ENCODE results near the gene AADACL4. TPM values are rescaled to one million over a fixed set of nuclear protein-coding genes. Genes with fewer than 3 reads are reported as not detected.

AADACL4 gene
- total and polyA plus RNA-seq, 9 of the 15 experiments (the other 6 are each of a cell fraction or from before 2014, with no cell fraction given): not detected

DNA sequence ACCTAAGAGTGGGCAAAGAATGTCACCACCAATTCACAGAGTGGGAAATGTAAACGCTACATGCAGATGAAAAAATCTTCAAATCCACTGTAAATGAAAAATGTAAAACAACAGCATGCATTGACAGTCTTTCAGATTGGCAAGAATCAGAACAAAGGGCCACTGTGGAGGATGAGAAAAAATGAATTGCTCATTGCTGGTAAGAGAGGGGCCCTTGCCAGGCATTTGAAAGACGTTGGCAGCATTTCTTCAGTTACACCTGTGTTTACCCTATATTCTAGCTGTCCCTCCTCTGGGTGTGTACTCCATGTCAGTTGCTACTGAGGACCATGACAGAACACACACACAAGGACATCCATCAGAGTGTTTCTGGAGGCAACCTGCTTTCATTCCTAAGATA lies 46.3 kb downstream of the AADACL4 start:
- CTCF ChIA-PET (ENCODE audit: low intra/inter-chr PET ratio): no interaction called here
- Histone ChIP-seq H4K20me1 (replicated peaks; ENCODE audit: control insufficient read depth, insufficient read depth, low read length) (no peaks in the 10 kb centered on the region), H3K9me1 (ENCODE audit: control insufficient read depth, insufficient read depth, low read length) (no peaks in the 10 kb centered on the region), H3K9ac (ENCODE audit: insufficient read depth in 1 of 2, low read depth in 2 of 2, low read length in 2 of 2) (no peak overlapping the region), H2AFZ (ENCODE audit: low read depth, low read length) (no peak overlapping the region), H3K4me1 (replicated peaks in 1 of 2; ENCODE audit: control insufficient read depth in 2 of 2, insufficient read depth in 2 of 2, low read length in 2 of 2) (no peaks in the 10 kb centered on the region), H3K4me3 (no peak overlapping the region), H3K27ac (ENCODE audit: extremely low read depth, low read depth, low read length) (no peak overlapping the region), H3K9me3 (replicated peaks; ENCODE audit: control insufficient read depth, insufficient read depth, low read depth, low read length) (no peaks in the 10 kb centered on the region), H3K27me3 (ENCODE audit: control insufficient read depth in 2 of 2, insufficient read depth in 2 of 2, low read length in 2 of 2) (peaks cover 40 to 42% of the 10 kb centered on the region in 2 experiments), H3K36me3 (ENCODE audit: control insufficient read depth, insufficient read depth, low read length) (no peaks in the 10 kb centered on the region), H3K4me2 (ENCODE audit: insufficient read depth, low read length) (no peak overlapping the region), H3K79me2 (ENCODE audit: control insufficient read depth, insufficient read depth, low read length) (no peaks in the 10 kb centered on the region)
- ATAC-seq (no peak), DNase-seq (ENCODE audit: extremely low read depth in 1 of 4, low spot score in 3 of 4) (no peak), FAIRE-seq (no peak)
- WGBS (ENCODE audit: insufficient coverage, low coverage, missing lambda C conversion rate): 4% methylated on average over 2 of the region's 2 CpGs
- in situ Hi-C loops (cut with MboI): no loop called here
- TF ChIP-seq PHF21A (IDR thresholded peaks at IDR 0.05; ENCODE audit: borderline replicate concordance, low read depth) (no peak), KAT7 (CRISPR knock-in tag; IDR thresholded peaks at IDR 0.05; ENCODE audit: borderline replicate concordance) (no peak), ZNF57 (CRISPR knock-in tag; IDR thresholded peaks at IDR 0.05) (no peak), ZNF311 (CRISPR knock-in tag; IDR thresholded peaks at IDR 0.05) (no peak), KHSRP (IDR thresholded peaks at IDR 0.05) (no peak), OTX1 (CRISPR knock-in tag; IDR thresholded peaks at IDR 0.05) (no peak), PPARD (CRISPR knock-in tag; IDR thresholded peaks at IDR 0.05) (no peak), HOXB6 (CRISPR knock-in tag; IDR thresholded peaks at IDR 0.05; ENCODE audit: borderline replicate concordance) (no peak), HNRNPUL1 (IDR thresholded peaks at IDR 0.05; ENCODE audit: low read length) (no peak), KLF16 (IDR thresholded peaks at IDR 0.05) (no peak), SRF (CRISPR knock-in tag; IDR thresholded peaks at IDR 0.05) (no peak)
- TF ChIP-seq, protein P1, sequence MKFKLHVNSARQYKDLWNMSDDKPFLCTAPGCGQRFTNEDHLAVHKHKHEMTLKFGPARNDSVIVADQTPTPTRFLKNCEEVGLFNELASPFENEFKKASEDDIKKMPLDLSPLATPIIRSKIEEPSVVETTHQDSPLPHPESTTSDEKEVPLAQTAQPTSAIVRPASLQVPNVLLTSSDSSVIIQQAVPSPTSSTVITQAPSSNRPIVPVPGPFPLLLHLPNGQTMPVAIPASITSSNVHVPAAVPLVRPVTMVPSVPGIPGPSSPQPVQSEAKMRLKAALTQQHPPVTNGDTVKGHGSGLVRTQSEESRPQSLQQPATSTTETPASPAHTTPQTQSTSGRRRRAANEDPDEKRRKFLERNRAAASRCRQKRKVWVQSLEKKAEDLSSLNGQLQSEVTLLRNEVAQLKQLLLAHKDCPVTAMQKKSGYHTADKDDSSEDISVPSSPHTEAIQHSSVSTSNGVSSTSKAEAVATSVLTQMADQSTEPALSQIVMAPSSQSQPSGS (CRISPR knock-in tag; IDR thresholded peaks at IDR 0.05): no peak
- BruUV-seq (replicated peaks): no TSS peak
- POLR2A ChIA-PET: no interaction called here
- intact Hi-C loops (cut with micrococcal nuclease): no loop called here

Measured in K562 (cell line).